Naive B cell (primary cell): ENCODE results near the gene ISCU. TPM values are rescaled to one million over a fixed set of nuclear protein-coding genes. Genes with fewer than 3 reads are reported as not detected.

Experiments
- ATAC-seq, 2 donors: fragments of 150-1000 bp; cut with Tn5 transposase; 2 replicates each; pipeline ENCODE4 v1.10.0; 2021; ENCODE audit warnings: low read depth in 2 of 2, mild to moderate bottlenecking in 2 of 2, moderate library complexity in 2 of 2
- DNase-seq: peaks from one replicate; pipeline ENCODE4 v3.0.0; 2022
- H3K27ac Mint-ChIP-seq, 6 donors: one replicate each; pipeline ENCODE4 v1.8.0; 2020 to 2022; ENCODE audit warnings: mild to moderate bottlenecking in 6 of 6, mixed read lengths in 6 of 6, moderate library complexity in 5 of 6, inconsistent platforms in 2 of 6
- H3K27me3 Mint-ChIP-seq, 3 donors: one replicate each; pipeline ENCODE4 v1.8.0; 2021 to 2022; ENCODE audit warnings: mixed read lengths in 3 of 3, mild to moderate bottlenecking in 1 of 3
- H3K36me3 Mint-ChIP-seq, 2 donors: one replicate each; pipeline ENCODE4 v1.8.0; 2020 to 2022; ENCODE audit warnings: mixed read lengths in 2 of 2, inconsistent platforms in 1 of 2, mild to moderate bottlenecking in 1 of 2
- H3K4me1 Mint-ChIP-seq, 3 donors: one replicate each; pipeline ENCODE4 v1.8.0; 2020 to 2022; ENCODE audit warnings: mixed read lengths in 3 of 3, inconsistent platforms in 1 of 3, mild to moderate bottlenecking in 1 of 3, moderate library complexity in 1 of 3
- H3K4me3 Mint-ChIP-seq, 8 donors: one replicate each; pipeline ENCODE4 v1.8.0; 2020 to 2022; ENCODE audit warnings: mild to moderate bottlenecking in 8 of 8, mixed read lengths in 8 of 8, moderate library complexity in 8 of 8, inconsistent platforms in 2 of 8
- H3K9me3 Mint-ChIP-seq, 7 donors: one replicate each; pipeline ENCODE4 v1.8.0; 2020 to 2022; ENCODE audit warnings: mixed read lengths in 7 of 7, mild to moderate bottlenecking in 5 of 7, inconsistent platforms in 2 of 7, moderate library complexity in 1 of 7
- polyA plus RNA-seq, 6 donors: library from polyadenylated mRNA; unstranded; fragments of 300-500 nt; fragmentation: Illumina TruSeq; gene quantifications; one replicate each; pipeline ENCODE4 v1.2.3, GENCODE V29; 2021; ENCODE audit warnings: low read depth in 6 of 6

Gene ISCU
- polyA plus RNA-seq, 6 donors from 2014 or later = 316 to 418 (median 365) TPM

GRCh38 chr12:108578813-108579212, 16.4 kb downstream of the ISCU start:
- Mint-ChIP-seq H3K9me3 (peaks cover 0 to 10% (median 0%) of the 10 kb centered on the region in 7 donors), H3K36me3 (no peaks in the 10 kb centered on the region), H3K4me3 (no peak overlapping the region), H3K4me1 (peaks cover 25 to 37% (median 29%) of the 10 kb centered on the region in 3 donors), H3K27ac (peak overlapping the region in 1 of 6 donors; percentile 37), H3K27me3 (peaks cover 0 to 6% (median 0%) of the 10 kb centered on the region in 3 donors)
- ATAC-seq (no peak), DNase-seq (no peak)

GRCh38 chr12:108580531-108580930, 18.1 kb downstream of the ISCU start:
- H3K27ac Mint-ChIP-seq = peak overlapping the region in 2 of 6 donors; percentile 78 to 81
- DNase-seq = no peak
- peaks cover 0 to 6% (median 0%) of the 10 kb centered on the region in 3 donors for H3K27me3 Mint-ChIP-seq
- no peaks in the 10 kb centered on the region for H3K36me3 Mint-ChIP-seq
- H3K4me1 Mint-ChIP-seq = peaks cover 24 to 31% (median 25%) of the 10 kb centered on the region in 3 donors
- H3K9me3 Mint-ChIP-seq = peaks cover 0 to 10% (median 0%) of the 10 kb centered on the region in 7 donors
- H3K4me3 Mint-ChIP-seq = no peak overlapping the region
- ATAC-seq = no peak

- H3K4me3 Mint-ChIP-seq = no peak overlapping the region
- no peak for ATAC-seq
- H3K36me3 Mint-ChIP-seq = no peaks in the 10 kb centered on the region
- peak overlapping the region in 1 of 6 donors; percentile 6 for H3K27ac Mint-ChIP-seq
- no peak for DNase-seq
- H3K9me3 Mint-ChIP-seq = peaks cover 0 to 10% (median 0%) of the 10 kb centered on the region in 7 donors
- peaks cover 18 to 31% (median 25%) of the 10 kb centered on the region in 3 donors for H3K4me1 Mint-ChIP-seq
- peaks cover 0 to 6% (median 0%) of the 10 kb centered on the region in 3 donors for H3K27me3 Mint-ChIP-seq
These were observed 19.2 kb downstream of the ISCU start for GRCh38 chr12:108581311-108582227.

- DNase-seq (no peak), ATAC-seq (no peak)
- H3K9me3 Mint-ChIP-seq = peaks cover 0 to 10% (median 0%) of the 10 kb centered on the region in 7 donors
- H3K27me3 Mint-ChIP-seq = peaks cover 0 to 3% (median 0%) of the 10 kb centered on the region in 3 donors
- H3K4me3 Mint-ChIP-seq = no peak overlapping the region
- H3K27ac Mint-ChIP-seq = peak overlapping the region in 1 of 6 donors; percentile 7
- H3K4me1 Mint-ChIP-seq = peaks cover 18 to 31% (median 23%) of the 10 kb centered on the region in 3 donors
- H3K36me3 Mint-ChIP-seq = no peaks in the 10 kb centered on the region
These were observed 20.1 kb downstream of the ISCU start for GRCh38 chr12:108582509-108582908.

- no peak for ATAC-seq
- Mint-ChIP-seq H3K9me3 (peaks cover 0 to 10% (median 0%) of the 10 kb centered on the region in 7 donors), H3K4me3 (no peak overlapping the region), H3K27me3 (no peaks in the 10 kb centered on the region), H3K36me3 (no peaks in the 10 kb centered on the region), H3K27ac (peak overlapping the region in 2 of 6 donors; percentile 37 to 64), H3K4me1 (peaks cover 18 to 31% (median 20%) of the 10 kb centered on the region in 3 donors)
- no peak for DNase-seq
These were observed 20.8 kb downstream of the ISCU start for GRCh38 chr12:108582978-108583770.

- H3K27me3 Mint-ChIP-seq = peaks cover 0 to 6% (median 0%) of the 10 kb centered on the region in 3 donors
- no peak overlapping the region for H3K4me3 Mint-ChIP-seq
- ATAC-seq (no peak), DNase-seq (no peak)
- peak overlapping the region in 1 of 6 donors; percentile 73 for H3K27ac Mint-ChIP-seq
- peaks cover 0 to 3% (median 0%) of the 10 kb centered on the region in 7 donors for H3K9me3 Mint-ChIP-seq
- peaks cover 12 to 24% (median 13%) of the 10 kb centered on the region in 3 donors for H3K4me1 Mint-ChIP-seq
- no peaks in the 10 kb centered on the region for H3K36me3 Mint-ChIP-seq
These were observed 21.6 kb downstream of the ISCU start for GRCh38 chr12:108583991-108584390.

GRCh38 chr12:108584456-108585065, 22.2 kb downstream of the ISCU start:
- no peak overlapping the region for H3K4me3 Mint-ChIP-seq
- H3K36me3 Mint-ChIP-seq = no peaks in the 10 kb centered on the region
- peak overlapping the region in 2 of 6 donors; percentile 4 to 73 for H3K27ac Mint-ChIP-seq
- no peaks in the 10 kb centered on the region for H3K9me3 Mint-ChIP-seq
- H3K4me1 Mint-ChIP-seq = peaks cover 6 to 18% (median 8%) of the 10 kb centered on the region in 3 donors
- DNase-seq (no peak), ATAC-seq (no peak)
- H3K27me3 Mint-ChIP-seq = peaks cover 0 to 6% (median 0%) of the 10 kb centered on the region in 3 donors

- Mint-ChIP-seq H3K4me3 (no peak overlapping the region), H3K9me3 (no peaks in the 10 kb centered on the region), H3K4me1 (peaks cover 0 to 5% (median 0%) of the 10 kb centered on the region in 3 donors), H3K27me3 (peaks cover 0 to 6% (median 0%) of the 10 kb centered on the region in 3 donors), H3K36me3 (no peaks in the 10 kb centered on the region), H3K27ac (no peak overlapping the region)
- DNase-seq (no peak), ATAC-seq (no peak)
These were observed 23.5 kb downstream of the ISCU start for GRCh38 chr12:108585864-108586263.

- Mint-ChIP-seq H3K4me1 (peaks cover 0 to 5% (median 0%) of the 10 kb centered on the region in 3 donors), H3K4me3 (no peak overlapping the region), H3K9me3 (no peaks in the 10 kb centered on the region), H3K27me3 (peaks cover 0 to 6% (median 0%) of the 10 kb centered on the region in 3 donors), H3K27ac (peak overlapping the region in 1 of 6 donors; percentile 44), H3K36me3 (no peaks in the 10 kb centered on the region)
- ATAC-seq (no peak), DNase-seq (no peak)
These were observed 23.9 kb downstream of the ISCU start for GRCh38 chr12:108586306-108586705.

GRCh38 chr12:108587826-108588225, 25.4 kb downstream of the ISCU start:
- ATAC-seq (no peak), DNase-seq (no peak)
- peaks cover 0 to 6% (median 0%) of the 10 kb centered on the region in 3 donors for H3K27me3 Mint-ChIP-seq
- H3K9me3 Mint-ChIP-seq = no peaks in the 10 kb centered on the region
- H3K4me3 Mint-ChIP-seq = no peak overlapping the region
- peaks cover 0 to 5% (median 0%) of the 10 kb centered on the region in 3 donors for H3K4me1 Mint-ChIP-seq
- H3K36me3 Mint-ChIP-seq = no peaks in the 10 kb centered on the region
- H3K27ac Mint-ChIP-seq = peak overlapping the region in 1 of 6 donors; percentile 41

- Mint-ChIP-seq H3K27me3 (peaks cover 0 to 6% (median 0%) of the 10 kb centered on the region in 3 donors), H3K9me3 (no peaks in the 10 kb centered on the region), H3K27ac (no peak overlapping the region)
These were observed 26.8 kb downstream of the ISCU start for GRCh38 chr12:108589028-108589839.

GRCh38 chr12:108589840-108590229, 27.4 kb downstream of the ISCU start:
- no peaks in the 10 kb centered on the region for H3K36me3 Mint-ChIP-seq
- no peaks in the 10 kb centered on the region for H3K9me3 Mint-ChIP-seq
- peaks cover 0 to 6% (median 0%) of the 10 kb centered on the region in 3 donors for H3K27me3 Mint-ChIP-seq
- H3K4me1 Mint-ChIP-seq = no peaks in the 10 kb centered on the region
- ATAC-seq (no peak), DNase-seq (no peak)
- no peak overlapping the region for H3K4me3 Mint-ChIP-seq
- peak overlapping the region in 2 of 6 donors; percentile 73 to 92 for H3K27ac Mint-ChIP-seq

More at GRCh38 chr12:108589028-108589839, 26.8 kb downstream of the ISCU start:
- Mint-ChIP-seq H3K4me3 (no peak overlapping the region), H3K4me1 (no peaks in the 10 kb centered on the region), H3K36me3 (no peaks in the 10 kb centered on the region)
- DNase-seq (no peak), ATAC-seq (no peak)
